Measurements from ENCODE around the gene NR2F2.

- TF ChIP-seq GATA2 (IDR thresholded peaks at IDR 0.05; ENCODE audit: low read depth, low read length) (no peak), GATA3 (IDR thresholded peaks at IDR 0.05; ENCODE audit: low read depth, low read length) (no peak)
Observed at GRCh38 chr15:96330064-96330449, 443 bp upstream of the NR2F2 start.

Data from SH-SY5Y (cell line).